NCI-H128 (cell line): Measurements from ENCODE around the gene LDLRAD3.
"Not testable (repeated sequence)": the region's sequence is repeated elsewhere in the genome, so short reads cannot be mapped to it uniquely, and the experiment has no call there.

Experiments used
- DNase-seq: peaks from one replicate; lab custom pipeline; 2025; ENCODE audit not compliant: unreplicated experiment; lab: John Stamatoyannopoulos, UW

LDLRAD3 gene

DNA sequence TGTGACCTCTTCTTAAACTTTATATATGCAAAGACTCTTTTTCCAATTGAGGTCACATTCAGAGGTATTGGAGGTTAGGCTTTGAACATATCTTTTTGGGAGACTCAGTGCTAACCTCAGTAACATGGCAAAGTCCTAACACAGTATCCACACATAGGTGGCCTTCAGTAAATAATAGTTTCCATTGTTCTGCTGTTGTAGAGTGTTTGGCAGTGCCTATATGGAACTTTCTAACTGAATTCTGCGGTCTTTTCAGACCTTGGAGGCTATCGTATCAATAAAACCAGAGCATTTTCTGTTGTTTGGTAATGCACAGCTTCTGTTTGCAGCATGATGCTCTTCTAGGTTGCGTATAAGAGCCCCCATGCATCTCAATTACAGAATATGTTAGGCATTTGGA is 47.0 kb downstream of the LDLRAD3 start:
- no peak for DNase-seq

- DNase-seq, result no peak
Measured at GRCh38 chr11:35992548-35992947, 48.7 kb downstream of the LDLRAD3 start.

GRCh38 chr11:35994421-35994820 is 50.6 kb downstream of the LDLRAD3 start:
- no peak for DNase-seq

- no peak for DNase-seq
Measured at GRCh38 chr11:35995681-35996271, 51.9 kb downstream of the LDLRAD3 start.

GRCh38 chr11:35997902-35998520 is 54.1 kb downstream of the LDLRAD3 start:
- DNase-seq, result no peak

- no peak for DNase-seq
Measured at GRCh38 chr11:35998634-35999033, 54.8 kb downstream of the LDLRAD3 start.

- DNase-seq, result no peak
Measured at GRCh38 chr11:36000616-36001190, 56.8 kb downstream of the LDLRAD3 start.

- no peak for DNase-seq
Measured at GRCh38 chr11:36002196-36002595, 58.3 kb downstream of the LDLRAD3 start.

GRCh38 chr11:36002796-36003195 is 58.9 kb downstream of the LDLRAD3 start:
- no peak for DNase-seq

GRCh38 chr11:36006556-36006955 is 62.7 kb downstream of the LDLRAD3 start:
- DNase-seq, result no peak

- no peak for DNase-seq
Measured at GRCh38 chr11:36007127-36007655, 63.3 kb downstream of the LDLRAD3 start.

DNA sequence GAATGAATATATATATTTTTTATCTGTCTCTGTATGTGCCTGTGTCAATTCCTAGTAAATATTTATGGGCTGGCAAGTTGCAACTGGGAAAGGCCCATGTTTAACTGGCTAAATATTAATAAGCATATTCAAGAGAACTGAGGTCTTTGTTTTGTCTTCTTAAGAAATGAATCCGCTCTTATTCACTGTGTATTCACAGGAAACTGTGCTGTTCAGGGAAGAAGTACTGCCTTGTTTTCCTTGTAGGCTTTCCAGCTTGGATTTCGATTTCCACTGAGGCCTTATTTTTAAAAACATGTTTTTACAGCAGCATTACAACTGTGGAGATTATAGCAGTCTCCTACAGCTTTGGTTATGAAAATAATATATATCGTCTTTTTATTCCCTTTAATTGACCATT is 64.7 kb downstream of the LDLRAD3 start:
- no peak for DNase-seq

- no peak for DNase-seq
Measured at GRCh38 chr11:36009473-36009872, 65.6 kb downstream of the LDLRAD3 start.

- DNase-seq, result no peak
Measured at GRCh38 chr11:36010010-36010740, 66.3 kb downstream of the LDLRAD3 start.

- no peak for DNase-seq
Measured at GRCh38 chr11:36011574-36011973, 67.7 kb downstream of the LDLRAD3 start.

GRCh38 chr11:36012455-36012854 is 68.6 kb downstream of the LDLRAD3 start:
- DNase-seq, result no peak

GRCh38 chr11:36012979-36013378 is 69.1 kb downstream of the LDLRAD3 start:
- no peak for DNase-seq

DNA sequence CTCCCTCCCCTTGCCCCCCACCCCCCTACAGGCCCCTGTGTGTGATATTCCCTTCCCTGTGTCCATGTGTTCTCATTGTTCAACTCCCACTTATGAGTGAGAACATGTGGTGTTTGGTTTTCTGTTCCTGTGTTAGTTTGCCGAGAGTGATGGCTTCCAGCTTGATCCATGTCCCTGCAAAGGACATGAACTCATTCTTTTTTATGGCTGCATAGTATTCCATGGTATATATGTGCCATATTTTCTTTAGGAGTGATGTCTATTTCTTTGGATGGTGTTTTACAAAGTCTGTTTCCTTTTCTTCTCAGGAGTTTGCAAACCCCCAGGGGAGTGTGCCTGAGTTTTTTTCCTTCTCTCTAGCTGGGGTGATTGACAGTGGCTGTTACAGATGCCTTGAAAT is 69.6 kb downstream of the LDLRAD3 start:
- DNase-seq, result not testable (repeated sequence)

DNA sequence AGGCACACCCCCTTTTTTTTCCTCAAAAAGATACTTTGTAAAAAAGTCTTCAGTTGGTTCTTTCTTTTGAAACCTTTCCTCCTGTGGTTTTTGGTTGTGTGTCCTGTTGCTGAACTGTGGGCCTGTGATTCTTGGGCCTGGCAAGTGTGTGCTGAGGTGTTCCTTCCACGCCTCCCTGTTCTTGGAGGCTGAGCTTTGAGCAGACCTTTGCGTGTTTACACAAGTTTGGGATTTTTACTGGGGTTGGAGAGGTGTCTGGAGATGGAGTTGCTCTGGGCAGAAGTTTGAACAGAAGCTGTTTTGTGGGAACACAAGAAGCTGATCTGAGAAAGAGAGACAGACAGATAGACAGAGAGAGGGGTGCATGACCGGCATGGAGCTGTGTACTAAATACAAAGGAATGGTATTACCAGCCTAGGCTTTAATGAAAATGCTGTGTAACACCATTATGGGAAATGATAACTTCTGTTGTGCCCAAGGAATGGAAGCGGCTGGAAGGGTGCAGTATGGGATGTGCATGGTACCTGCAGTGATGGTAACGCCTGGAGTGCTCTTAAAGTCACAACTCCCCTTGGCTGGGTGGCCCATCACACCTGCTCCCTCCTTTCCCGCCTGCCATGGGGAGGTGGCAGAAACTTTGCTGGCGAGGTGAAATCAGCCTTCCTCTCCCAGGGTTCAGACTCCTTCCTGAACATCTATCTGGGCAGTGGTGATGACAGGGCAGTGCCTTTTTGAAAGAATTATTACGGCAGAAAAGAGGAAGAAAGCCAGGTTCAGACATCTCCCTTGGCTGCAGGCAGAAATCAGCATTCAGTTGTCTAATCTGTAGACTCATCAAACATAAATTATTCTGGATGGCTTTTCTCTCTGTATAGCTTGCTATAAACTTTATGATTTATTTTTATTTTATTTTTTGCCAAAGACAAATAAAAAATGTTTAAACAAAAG is 70.4 kb downstream of the LDLRAD3 start:
- DNase-seq, result no peak

GRCh38 chr11:36014898-36015665 is 71.2 kb downstream of the LDLRAD3 start:
- no peak for DNase-seq
